Nephron progenitor cell (in vitro differentiated cells): Measurements from ENCODE around the gene EAF2.

ENCODE experiments used
- DNase-seq: peaks from one replicate; pipeline ENCODE4 v3.0.0; 2021
- H3K27ac Mint-ChIP-seq: 2 replicates; pipeline ENCODE4 v1.8.0; 2021; ENCODE audit warnings: mild to moderate bottlenecking, moderate library complexity, mixed read lengths
- H3K27me3 Mint-ChIP-seq: 2 replicates; pipeline ENCODE4 v1.8.0; 2021; ENCODE audit warnings: mild to moderate bottlenecking, low read depth, mixed read lengths; ENCODE audit not compliant: poor library complexity
- H3K36me3 Mint-ChIP-seq: 2 replicates; pipeline ENCODE4 v1.8.0; 2021; ENCODE audit warnings: low read depth, mixed read lengths
- H3K4me1 Mint-ChIP-seq: 2 replicates; pipeline ENCODE4 v1.8.0; 2021; ENCODE audit warnings: mixed read lengths
- H3K4me3 Mint-ChIP-seq: 2 replicates; pipeline ENCODE4 v1.8.0; 2021; ENCODE audit warnings: mild to moderate bottlenecking, moderate library complexity, mixed read lengths
- H3K9me3 Mint-ChIP-seq: 2 replicates; pipeline ENCODE4 v1.8.0; 2021; ENCODE audit warnings: mild to moderate bottlenecking, moderate library complexity, mixed read lengths
- TF ChIP-seq, protein P1 (sequence below): fragments of 200-600 bp; sonication (generic); IDR thresholded peaks from 2 replicates; pipeline ENCODE4 v1.5.0; 2021; ENCODE audit warnings: antibody characterized with exemption

EAF2 gene

DNA sequence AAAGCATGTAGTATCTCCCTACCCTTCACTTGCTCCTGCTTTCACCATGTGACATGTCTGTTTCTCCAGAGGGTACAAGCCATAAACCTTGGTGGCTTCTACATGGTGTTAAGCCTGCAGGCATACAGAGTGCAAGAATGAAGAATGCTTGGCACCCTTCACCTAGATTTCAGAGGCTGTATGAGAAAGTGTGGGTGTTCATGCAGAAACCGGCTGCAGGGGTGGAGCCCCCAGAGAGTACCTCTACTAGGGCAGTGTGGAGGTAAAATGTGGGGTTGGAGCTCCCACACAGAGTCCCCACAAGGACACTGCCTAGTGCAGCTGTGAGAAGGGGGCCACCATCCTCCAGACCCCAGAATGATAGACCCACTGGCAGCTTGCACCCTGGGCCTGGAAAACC lies 91.4 kb downstream of the EAF2 start:
- Mint-ChIP-seq H3K4me3 (no peak overlapping the region), H3K4me1 (no peaks in the 10 kb centered on the region), H3K27me3 (no peaks in the 10 kb centered on the region), H3K9me3 (peaks cover 5% of the 10 kb centered on the region), H3K36me3 (peaks cover 5% of the 10 kb centered on the region), H3K27ac (no peak overlapping the region)
- no peak for DNase-seq
- TF ChIP-seq, protein P1, sequence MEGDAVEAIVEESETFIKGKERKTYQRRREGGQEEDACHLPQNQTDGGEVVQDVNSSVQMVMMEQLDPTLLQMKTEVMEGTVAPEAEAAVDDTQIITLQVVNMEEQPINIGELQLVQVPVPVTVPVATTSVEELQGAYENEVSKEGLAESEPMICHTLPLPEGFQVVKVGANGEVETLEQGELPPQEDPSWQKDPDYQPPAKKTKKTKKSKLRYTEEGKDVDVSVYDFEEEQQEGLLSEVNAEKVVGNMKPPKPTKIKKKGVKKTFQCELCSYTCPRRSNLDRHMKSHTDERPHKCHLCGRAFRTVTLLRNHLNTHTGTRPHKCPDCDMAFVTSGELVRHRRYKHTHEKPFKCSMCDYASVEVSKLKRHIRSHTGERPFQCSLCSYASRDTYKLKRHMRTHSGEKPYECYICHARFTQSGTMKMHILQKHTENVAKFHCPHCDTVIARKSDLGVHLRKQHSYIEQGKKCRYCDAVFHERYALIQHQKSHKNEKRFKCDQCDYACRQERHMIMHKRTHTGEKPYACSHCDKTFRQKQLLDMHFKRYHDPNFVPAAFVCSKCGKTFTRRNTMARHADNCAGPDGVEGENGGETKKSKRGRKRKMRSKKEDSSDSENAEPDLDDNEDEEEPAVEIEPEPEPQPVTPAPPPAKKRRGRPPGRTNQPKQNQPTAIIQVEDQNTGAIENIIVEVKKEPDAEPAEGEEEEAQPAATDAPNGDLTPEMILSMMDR, result no peak
